Activated naive CD8-positive, alpha-beta T cell treated with anti-CD3 and anti-CD28 coated beads, Interleukin-2, amount 10 ng/mL, durations not matched to agents 7 days and 5 days (primary cell): ENCODE data around the gene GPR21. TPM values are rescaled to one million over a fixed set of nuclear protein-coding genes. Genes with fewer than 3 reads are reported as not detected.

ENCODE experiments used
- ATAC-seq: fragments of 150-1000 bp; cut with Tn5 transposase; one replicate; pipeline ENCODE4 v1.10.0; 2021; ENCODE audit warnings: low read depth, moderate library complexity
- POLR2A ChIA-PET: fragments of 350-600 bp; sonication (Branson Sonifier 250); formaldehyde crosslinking; loops from one replicate; lab custom pipeline; 2021; ENCODE audit warnings: antibody characterized with exemption; lab: Charles Lee
- DNase-seq: peaks from one replicate; pipeline ENCODE4 v3.0.0; 2021
- H3K27ac Mint-ChIP-seq: one replicate; pipeline ENCODE4 v1.8.0; 2022; ENCODE audit warnings: mild to moderate bottlenecking, mixed read lengths
- H3K27me3 Mint-ChIP-seq: one replicate; pipeline ENCODE4 v1.8.0; 2022; ENCODE audit warnings: mild to moderate bottlenecking, moderate library complexity, mixed read lengths
- H3K36me3 Mint-ChIP-seq: one replicate; pipeline ENCODE4 v1.8.0; 2021; ENCODE audit warnings: mild to moderate bottlenecking, mixed read lengths
- H3K4me1 Mint-ChIP-seq: one replicate; pipeline ENCODE4 v1.8.0; 2021; ENCODE audit warnings: mixed read lengths
- H3K4me3 Mint-ChIP-seq: one replicate; pipeline ENCODE4 v1.8.0; 2022; ENCODE audit warnings: mild to moderate bottlenecking, moderate library complexity, mixed read lengths
- H3K9me3 Mint-ChIP-seq: one replicate; pipeline ENCODE4 v1.8.0; 2021; ENCODE audit warnings: mixed read lengths
- total RNA-seq, 2 experiments: library from RNA; stranded (reverse); gene quantifications; one replicate each; pipeline ENCODE4 v1.2.3, GENCODE V29; 2021

Gene GPR21
- total RNA-seq, 2 experiments from 2014 or later, result 0.40 to 1.2 TPM

DNA sequence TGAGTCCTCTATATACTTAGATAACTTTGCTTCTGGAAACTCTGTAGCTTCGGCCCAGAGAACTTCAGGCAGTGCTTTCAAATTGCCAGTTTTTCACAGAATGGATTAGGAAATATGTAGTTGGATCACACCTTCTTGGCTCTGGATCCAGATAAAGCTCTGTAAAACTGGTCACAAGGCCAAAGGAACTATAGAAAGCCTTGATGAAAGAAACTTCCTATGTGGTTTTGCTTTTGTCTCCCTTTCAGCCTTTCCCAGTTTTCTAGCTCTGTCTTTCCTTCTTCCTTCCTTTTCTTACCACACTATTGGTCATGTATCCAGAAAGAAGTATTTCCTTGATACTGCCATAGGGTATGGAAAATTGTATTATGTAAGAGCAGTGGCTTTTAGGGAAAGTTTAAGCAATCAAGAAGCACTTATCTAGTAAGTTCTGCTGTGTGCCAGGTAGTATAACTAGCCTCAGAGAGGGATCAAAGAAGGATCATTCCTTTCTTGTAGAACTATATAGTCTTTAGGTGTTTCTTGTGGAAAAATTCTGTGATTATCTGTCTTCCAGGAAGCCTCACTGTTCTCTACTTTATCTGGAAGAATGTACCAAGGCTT lies 6.3 kb downstream of the GPR21 start:
- POLR2A ChIA-PET, result interaction anchor here (0.6 kb wide), 1 partner anchor 807 kb away, joined by 4 read pairs; no protein-coding TSS in a partner anchor
- no peaks in the 10 kb centered on the region for H3K4me1 Mint-ChIP-seq
- DNase-seq (no peak), ATAC-seq (no peak)
- H3K36me3 Mint-ChIP-seq, result peaks cover 23% of the 10 kb centered on the region
- H3K27ac Mint-ChIP-seq, result no peak overlapping the region
- peaks cover 4% of the 10 kb centered on the region for H3K9me3 Mint-ChIP-seq
- H3K4me3 Mint-ChIP-seq, result no peak overlapping the region
- no peaks in the 10 kb centered on the region for H3K27me3 Mint-ChIP-seq

DNA sequence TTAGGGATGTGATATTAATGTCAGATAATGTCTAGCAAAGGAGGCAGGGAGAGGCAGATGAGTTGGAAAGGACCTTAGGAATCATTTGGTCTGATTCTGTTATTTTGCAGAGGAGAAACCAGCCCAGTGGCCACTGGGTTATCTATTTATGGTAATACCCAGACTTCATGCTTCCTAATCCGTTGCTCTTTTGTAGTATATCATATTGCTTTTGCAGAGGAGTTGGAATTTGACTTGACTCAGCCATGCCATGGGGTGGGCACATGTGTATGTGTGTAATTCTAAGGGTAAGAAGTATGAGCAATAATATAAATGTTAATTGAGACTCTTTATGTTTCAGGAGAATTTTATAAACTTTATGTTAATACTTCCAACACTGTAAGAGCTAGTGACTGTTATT lies 7.3 kb downstream of the GPR21 start:
- POLR2A ChIA-PET, result interaction anchor here (0.5 kb wide), 1 partner anchor 33 kb away, joined by 3 read pairs; no protein-coding TSS in a partner anchor
- DNase-seq (no peak), ATAC-seq (no peak)
- H3K4me1 Mint-ChIP-seq, result no peaks in the 10 kb centered on the region
- no peaks in the 10 kb centered on the region for H3K27me3 Mint-ChIP-seq
- H3K9me3 Mint-ChIP-seq, result peaks cover 4% of the 10 kb centered on the region
- peaks cover 20% of the 10 kb centered on the region for H3K36me3 Mint-ChIP-seq
- H3K27ac Mint-ChIP-seq, result no peak overlapping the region
- no peak overlapping the region for H3K4me3 Mint-ChIP-seq

DNA sequence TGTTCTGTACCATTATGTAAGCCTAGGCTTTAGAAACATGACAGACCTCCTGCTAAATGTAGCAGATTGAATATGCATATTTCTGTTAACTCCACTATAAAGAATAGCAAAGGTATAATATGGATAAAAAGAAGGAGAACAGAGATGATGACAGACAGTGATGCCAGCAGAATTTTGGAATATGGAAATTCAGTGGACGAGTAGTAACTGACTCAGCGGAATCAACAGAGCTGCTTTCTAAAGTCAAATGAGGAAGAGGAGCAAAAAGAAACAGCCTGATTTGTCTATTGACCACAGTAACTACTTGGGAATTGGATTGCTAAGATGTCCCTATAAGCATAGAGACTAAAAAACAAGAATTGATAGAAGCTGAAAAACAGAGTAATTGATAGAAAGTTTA lies 8.0 kb downstream of the GPR21 start:
- peaks cover 4% of the 10 kb centered on the region for H3K9me3 Mint-ChIP-seq
- no peaks in the 10 kb centered on the region for H3K27me3 Mint-ChIP-seq
- ATAC-seq, result no peak
- no peaks in the 10 kb centered on the region for H3K4me1 Mint-ChIP-seq
- H3K36me3 Mint-ChIP-seq, result peaks cover 20% of the 10 kb centered on the region
- H3K4me3 Mint-ChIP-seq, result no peak overlapping the region
- DNase-seq, result no peak
- H3K27ac Mint-ChIP-seq, result no peak overlapping the region
- POLR2A ChIA-PET, result no interaction called here

DNA sequence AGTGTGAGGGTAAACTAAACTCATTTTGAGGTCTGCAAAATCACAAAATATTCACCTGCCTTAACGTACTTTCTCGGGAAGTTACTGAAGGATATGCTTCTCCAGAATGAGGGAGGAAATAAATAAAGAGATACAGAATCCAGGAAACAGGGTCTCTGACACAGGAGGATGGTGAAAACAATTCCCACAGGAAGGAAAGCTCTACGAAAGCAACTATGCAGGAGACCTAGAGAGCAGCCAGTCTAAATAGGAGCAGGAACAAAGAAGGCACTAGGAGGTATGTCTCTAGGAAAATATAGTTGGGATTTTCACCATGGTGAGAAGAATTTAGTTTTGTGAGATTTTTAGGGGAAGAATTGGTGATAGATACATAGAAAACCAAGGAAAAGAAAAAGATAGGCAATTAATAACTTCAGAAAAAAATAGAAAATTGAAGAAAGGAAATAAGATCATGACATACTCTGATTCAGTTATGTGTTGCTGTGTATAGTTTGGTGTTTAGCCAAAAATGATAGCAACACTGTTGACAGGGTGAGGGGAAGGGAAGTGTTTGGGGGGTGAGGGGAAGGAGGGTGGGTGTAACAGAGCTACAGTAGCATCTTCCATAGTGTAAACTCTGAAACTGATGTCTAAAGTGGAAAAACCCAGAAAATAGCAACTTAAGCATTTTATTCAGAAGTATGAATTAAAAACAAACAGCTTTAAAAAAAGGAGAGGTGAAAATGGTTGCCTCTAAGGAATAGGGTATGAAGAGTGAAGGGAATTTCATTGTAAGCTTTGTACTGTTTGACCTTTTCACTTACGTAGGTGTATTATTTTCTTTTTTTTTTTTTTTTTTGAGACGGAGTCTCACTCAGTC lies 9.8 kb downstream of the GPR21 start:
- DNase-seq, result no peak
- no peak for ATAC-seq
- Mint-ChIP-seq H3K4me3 (no peak overlapping the region), H3K36me3 (peaks cover 17% of the 10 kb centered on the region), H3K27me3 (no peaks in the 10 kb centered on the region), H3K9me3 (peaks cover 4% of the 10 kb centered on the region), H3K27ac (no peak overlapping the region), H3K4me1 (no peaks in the 10 kb centered on the region)
- POLR2A ChIA-PET, result no interaction called here

DNA sequence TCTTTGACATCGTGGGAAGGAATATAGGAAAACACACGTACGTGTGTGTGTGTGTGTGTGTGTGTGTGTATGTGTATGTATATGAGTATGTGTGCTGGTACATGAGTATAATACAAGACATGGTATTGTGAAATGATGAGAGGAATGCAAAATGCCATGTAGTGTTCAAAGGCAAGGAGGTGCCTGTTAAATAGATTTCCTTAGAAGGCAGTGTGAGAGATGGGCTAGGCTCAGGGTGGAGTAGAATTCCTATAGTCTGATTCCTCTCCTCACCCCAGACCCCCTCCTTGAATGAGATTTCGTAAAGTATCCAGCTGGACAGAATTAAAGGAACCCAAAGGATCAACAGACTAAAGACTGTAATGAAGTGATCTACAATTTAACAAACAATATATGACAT lies 11.1 kb downstream of the GPR21 start:
- POLR2A ChIA-PET, result no interaction called here
- Mint-ChIP-seq H3K4me1 (no peaks in the 10 kb centered on the region), H3K27me3 (no peaks in the 10 kb centered on the region), H3K4me3 (no peak overlapping the region), H3K9me3 (peaks cover 4% of the 10 kb centered on the region), H3K36me3 (peaks cover 19% of the 10 kb centered on the region), H3K27ac (no peak overlapping the region)
- ATAC-seq (no peak), DNase-seq (no peak)

DNA sequence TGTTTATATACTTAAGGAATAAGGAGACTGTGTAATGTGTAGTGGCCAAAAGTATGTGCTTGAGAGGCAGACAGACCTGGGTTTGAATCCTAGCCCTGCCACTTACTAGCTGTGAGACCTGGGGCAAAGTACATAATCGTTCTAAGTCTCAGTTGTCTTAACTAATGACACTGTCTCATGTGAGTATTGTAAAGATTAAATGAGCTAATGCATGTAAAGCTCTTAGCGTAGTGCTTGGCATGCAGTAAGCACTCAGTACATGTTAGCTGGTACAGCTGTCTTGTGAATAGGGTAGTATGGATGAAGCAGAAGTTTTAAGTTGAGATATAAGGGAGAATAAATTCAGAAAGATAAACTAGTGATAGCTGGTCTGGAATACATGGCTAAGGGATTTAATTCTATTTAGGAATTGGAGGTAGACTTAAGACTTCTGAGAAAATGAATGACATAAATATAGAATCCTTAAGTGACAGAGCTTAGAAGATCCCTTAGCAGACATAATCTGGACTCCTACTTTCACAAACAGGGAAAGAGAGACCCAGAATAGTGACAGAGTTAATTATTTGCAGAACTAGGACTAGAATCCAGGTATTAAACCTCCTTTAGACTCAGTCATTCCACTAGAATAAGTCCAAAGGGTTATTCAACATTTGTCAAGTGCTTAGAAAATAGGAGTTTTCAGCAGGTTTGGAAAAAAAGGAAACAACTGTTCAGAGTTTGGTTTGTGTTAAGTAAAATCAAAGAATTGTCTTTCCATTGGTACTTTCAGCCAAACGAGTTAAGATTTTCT lies 13.1 kb downstream of the GPR21 start:
- no peaks in the 10 kb centered on the region for H3K27me3 Mint-ChIP-seq
- no peak for ATAC-seq
- DNase-seq, result no peak
- POLR2A ChIA-PET, result no interaction called here
- no peaks in the 10 kb centered on the region for H3K4me1 Mint-ChIP-seq
- H3K27ac Mint-ChIP-seq, result no peak overlapping the region
- peaks cover 24% of the 10 kb centered on the region for H3K36me3 Mint-ChIP-seq
- H3K9me3 Mint-ChIP-seq, result peaks cover 4% of the 10 kb centered on the region
- H3K4me3 Mint-ChIP-seq, result no peak overlapping the region

DNA sequence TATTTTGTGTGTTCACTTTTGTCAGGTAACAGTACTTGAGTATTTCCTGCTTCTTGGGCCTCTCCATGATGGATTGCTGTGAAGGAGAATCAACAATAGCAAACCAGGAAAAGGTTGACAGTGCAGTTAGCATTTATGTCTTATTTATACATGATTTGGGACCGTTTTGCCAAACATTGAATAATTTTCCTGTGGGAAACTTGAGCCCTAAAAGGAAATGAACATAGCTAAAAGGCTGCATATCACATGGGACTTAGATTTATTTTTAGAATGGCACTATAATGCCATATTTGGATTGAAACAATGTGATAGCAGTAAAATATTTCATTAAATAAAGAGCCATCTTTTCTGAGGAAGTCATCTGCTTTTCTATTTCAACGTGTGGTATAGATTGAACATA lies 15.3 kb downstream of the GPR21 start:
- Mint-ChIP-seq H3K9me3 (no peaks in the 10 kb centered on the region), H3K27ac (no peak overlapping the region), H3K4me3 (no peak overlapping the region), H3K27me3 (no peaks in the 10 kb centered on the region), H3K36me3 (peaks cover 11% of the 10 kb centered on the region), H3K4me1 (peaks cover 7% of the 10 kb centered on the region)
- ATAC-seq (no peak), DNase-seq (no peak)
- POLR2A ChIA-PET, result no interaction called here

DNA sequence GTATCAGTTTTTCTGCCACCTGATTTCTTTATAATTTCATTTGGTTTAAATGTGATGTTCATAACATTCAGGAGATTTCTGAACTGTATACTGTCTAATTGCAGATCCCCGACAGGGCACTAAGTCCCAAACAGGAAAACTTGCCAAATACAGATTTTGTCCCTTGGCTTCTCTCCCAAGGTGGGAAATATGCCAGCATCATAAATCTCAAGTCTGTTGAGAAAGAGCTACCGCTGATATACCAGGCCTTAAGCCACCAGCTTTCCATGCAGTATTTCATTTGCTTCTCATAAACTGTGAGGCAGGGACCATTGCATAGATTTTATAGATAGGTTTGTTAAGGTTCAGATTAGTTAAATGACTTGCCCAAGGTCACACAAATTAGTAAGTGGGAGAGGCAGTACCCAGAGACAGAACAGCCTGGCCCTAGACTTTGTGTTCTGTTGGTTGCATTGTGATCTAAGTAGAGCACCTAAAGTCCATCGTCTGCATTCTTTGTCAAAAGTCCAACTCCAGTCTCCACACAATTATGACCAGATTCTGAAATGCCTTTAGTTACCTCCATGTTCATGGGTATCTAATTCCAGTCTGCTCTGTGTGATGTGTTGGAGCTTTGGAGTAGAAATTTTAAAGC lies 16.2 kb downstream of the GPR21 start:
- POLR2A ChIA-PET, result no interaction called here
- ATAC-seq (no peak), DNase-seq (no peak)
- Mint-ChIP-seq H3K36me3 (peaks cover 7% of the 10 kb centered on the region), H3K27ac (no peak overlapping the region), H3K27me3 (no peaks in the 10 kb centered on the region), H3K4me1 (peaks cover 9% of the 10 kb centered on the region), H3K4me3 (no peak overlapping the region), H3K9me3 (no peaks in the 10 kb centered on the region)

DNA sequence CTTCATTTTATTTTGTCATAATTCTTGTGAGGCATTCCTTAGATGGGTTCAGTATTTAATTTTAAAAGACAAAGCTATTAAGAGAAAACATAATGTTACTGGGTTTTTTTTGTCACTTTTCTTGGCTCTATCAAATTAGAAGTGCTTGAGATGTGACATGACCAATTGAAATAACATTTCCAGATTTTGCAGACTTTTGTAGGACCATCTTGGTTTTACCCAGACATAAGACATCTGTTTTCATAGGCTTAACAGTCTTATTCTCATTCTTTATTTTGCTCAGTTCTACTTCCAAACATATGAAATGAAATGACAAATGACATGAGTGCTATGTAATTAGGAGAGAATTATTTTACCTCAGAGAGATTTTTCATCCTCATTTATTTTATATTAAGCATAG lies 19.6 kb downstream of the GPR21 start:
- no peaks in the 10 kb centered on the region for H3K27me3 Mint-ChIP-seq

DNA sequence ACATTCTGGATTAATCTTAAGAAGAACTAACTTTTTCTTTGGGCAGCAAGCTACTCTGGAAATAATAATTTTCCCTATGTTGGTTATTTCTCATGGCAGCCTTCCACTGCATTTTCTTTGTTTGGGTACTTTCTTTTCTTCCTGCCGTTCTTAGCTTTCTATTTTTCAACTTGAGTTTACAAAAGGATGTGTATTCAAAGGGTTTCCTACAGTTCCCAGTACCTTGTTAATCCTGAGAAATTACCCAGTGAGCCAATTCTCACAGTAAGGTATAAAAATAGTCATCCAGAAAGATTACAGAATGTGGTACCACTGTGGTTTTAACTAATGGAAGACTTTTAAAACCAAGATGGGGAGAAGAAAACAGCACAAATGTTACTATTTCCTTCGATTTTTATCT lies 20.2 kb downstream of the GPR21 start:
- POLR2A ChIA-PET, result no interaction called here
- DNase-seq, result no peak
- H3K36me3 Mint-ChIP-seq, result peaks cover 6% of the 10 kb centered on the region
- ATAC-seq, result no peak
- no peak overlapping the region for H3K4me3 Mint-ChIP-seq
- H3K27ac Mint-ChIP-seq, result no peak overlapping the region
- no peaks in the 10 kb centered on the region for H3K27me3 Mint-ChIP-seq
- peaks cover 9% of the 10 kb centered on the region for H3K4me1 Mint-ChIP-seq
- no peaks in the 10 kb centered on the region for H3K9me3 Mint-ChIP-seq

More for the DNA sequence above, 19.6 kb downstream of the GPR21 start:
- Mint-ChIP-seq H3K9me3 (no peaks in the 10 kb centered on the region), H3K27ac (no peak overlapping the region), H3K4me1 (peaks cover 9% of the 10 kb centered on the region), H3K36me3 (peaks cover 7% of the 10 kb centered on the region), H3K4me3 (no peak overlapping the region)
- POLR2A ChIA-PET, result interaction anchor here (1.0 kb wide), 1 partner anchor 62 kb away, joined by 3 read pairs; no protein-coding TSS in a partner anchor
- DNase-seq, result no peak
- no peak for ATAC-seq

DNA sequence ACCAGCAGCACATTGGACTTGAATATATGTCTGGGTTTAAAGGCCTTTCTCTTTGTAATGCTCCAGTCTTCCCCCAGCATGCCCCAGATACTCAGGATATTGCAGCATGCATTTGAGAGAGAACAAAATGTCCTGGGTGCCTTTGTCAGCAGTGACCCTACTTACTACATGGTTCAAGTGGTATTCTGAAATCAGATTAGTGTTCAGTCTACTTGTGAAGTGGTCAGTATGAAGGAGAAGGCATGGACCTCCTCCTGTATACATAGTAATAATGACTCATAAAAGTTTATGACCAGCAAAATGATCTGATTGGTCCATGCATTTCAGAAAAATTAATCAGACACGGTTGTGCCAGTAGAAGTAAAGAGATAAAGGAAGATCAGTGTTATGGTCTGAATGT lies 25.4 kb downstream of the GPR21 start:
- H3K4me1 Mint-ChIP-seq, result peaks cover 2% of the 10 kb centered on the region
- POLR2A ChIA-PET, result no interaction called here
- H3K36me3 Mint-ChIP-seq, result peaks cover 2% of the 10 kb centered on the region
- no peaks in the 10 kb centered on the region for H3K27me3 Mint-ChIP-seq
- no peak for ATAC-seq
- DNase-seq, result no peak
- no peak overlapping the region for H3K27ac Mint-ChIP-seq
- no peaks in the 10 kb centered on the region for H3K9me3 Mint-ChIP-seq
- H3K4me3 Mint-ChIP-seq, result no peak overlapping the region

DNA sequence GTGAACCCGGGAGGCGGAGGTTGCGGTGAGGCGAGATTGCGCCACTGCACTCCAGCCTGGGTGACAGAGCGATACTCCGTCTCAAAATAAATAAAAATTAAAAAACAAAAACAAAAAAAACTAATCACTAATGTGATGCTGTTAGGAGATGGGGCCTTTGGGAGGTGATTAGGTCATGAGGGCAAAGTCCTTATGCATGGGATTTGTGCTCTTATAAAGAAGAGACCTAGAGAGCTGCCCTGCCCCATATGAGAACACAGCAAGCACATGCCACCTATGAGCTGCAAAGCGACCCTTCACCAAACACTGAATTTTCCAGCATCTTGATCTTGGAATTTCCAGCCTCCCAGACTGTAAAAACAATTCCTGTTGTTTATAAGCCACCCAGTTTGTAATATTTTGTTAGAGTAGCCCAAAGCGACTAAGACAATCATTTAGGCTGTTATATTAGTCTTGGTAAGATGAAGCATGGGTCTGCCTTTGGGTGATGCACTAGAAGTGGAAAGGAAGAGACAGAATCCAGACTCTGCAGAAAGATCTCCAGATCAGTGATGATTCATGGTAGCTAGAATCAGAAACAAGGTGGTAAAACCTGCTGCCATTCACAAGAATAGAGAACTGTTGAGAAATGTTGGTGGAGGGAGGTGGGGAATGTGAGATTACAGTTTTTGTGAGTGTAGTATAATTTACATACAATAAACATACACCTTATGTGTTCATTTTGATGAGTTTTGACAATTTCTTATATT lies 26.2 kb downstream of the GPR21 start:
- no peaks in the 10 kb centered on the region for H3K4me1 Mint-ChIP-seq
- no peak overlapping the region for H3K27ac Mint-ChIP-seq
- H3K27me3 Mint-ChIP-seq, result no peaks in the 10 kb centered on the region
- DNase-seq (no peak), ATAC-seq (no peak)
- POLR2A ChIA-PET, result no interaction called here
- H3K4me3 Mint-ChIP-seq, result no peak overlapping the region
- peaks cover 5% of the 10 kb centered on the region for H3K36me3 Mint-ChIP-seq
- no peaks in the 10 kb centered on the region for H3K9me3 Mint-ChIP-seq
